GM23248 (cell line): ENCODE results near the gene HSD11B2. TPM values are rescaled to one million over a fixed set of nuclear protein-coding genes. Genes with fewer than 3 reads are reported as not detected.
A peak's percentile ranks its signal among the peaks of the same experiment; 100 is the strongest.

ENCODE experiments used
- DNase-seq: peaks from one replicate; pipeline ENCODE4 v3.0.0-alpha.2; 2015
- H2AFZ ChIP-seq: fragments of 200-600 bp; sonication (generic); 2 replicates; pipeline ENCODE4 v1.6.1; 2016; ENCODE audit warnings: antibody characterized with exemption
- H3F3A ChIP-seq: fragments of 200-600 bp; sonication (generic); 2 replicates; pipeline ENCODE4 v1.6.1; 2016; ENCODE audit warnings: mild to moderate bottlenecking, antibody characterized with exemption, mixed run types; ENCODE audit not compliant: insufficient read depth
- H3K27ac ChIP-seq: fragments of 200-600 bp; sonication (generic); 2 replicates; pipeline ENCODE4 v1.5.1; 2016; ENCODE audit warnings: mild to moderate bottlenecking
- H3K27me3 ChIP-seq: fragments of 200-600 bp; sonication (generic); replicated peaks from 2 replicates; pipeline ENCODE4 v1.6.1; 2016; ENCODE audit warnings: mild to moderate bottlenecking; ENCODE audit not compliant: insufficient read depth
- H3K36me3 ChIP-seq: fragments of 200-600 bp; sonication (generic); 2 replicates; pipeline ENCODE4 v1.6.1; 2016; ENCODE audit warnings: low read depth, mild to moderate bottlenecking
- H3K4me1 ChIP-seq: fragments of 200-600 bp; sonication (generic); 2 replicates; pipeline ENCODE4 v1.6.1; 2016; ENCODE audit warnings: mild to moderate bottlenecking; ENCODE audit not compliant: insufficient read depth
- H3K4me2 ChIP-seq: fragments of 200-600 bp; sonication (generic); one replicate; pipeline ENCODE4 v1.6.1; 2016; ENCODE audit warnings: mild to moderate bottlenecking; ENCODE audit not compliant: unreplicated experiment
- H3K4me3 ChIP-seq: fragments of 200-600 bp; sonication (generic); 2 replicates; pipeline ENCODE4 v1.5.1; 2016; ENCODE audit warnings: mild to moderate bottlenecking
- H3K79me2 ChIP-seq: fragments of 200-600 bp; sonication (generic); 2 replicates; pipeline ENCODE4 v1.6.1; 2016; ENCODE audit warnings: mild to moderate bottlenecking; ENCODE audit not compliant: insufficient read depth
- H3K9ac ChIP-seq: fragments of 200-600 bp; sonication (generic); 2 replicates; pipeline ENCODE4 v1.6.1; 2016; ENCODE audit warnings: mild to moderate bottlenecking
- H3K9me2 ChIP-seq: fragments of 200-600 bp; sonication (generic); 2 replicates; pipeline ENCODE4 v1.6.1; 2016; ENCODE audit warnings: mixed run types, mild to moderate bottlenecking, moderate library complexity; ENCODE audit not compliant: insufficient read depth
- H3K9me3 ChIP-seq: fragments of 200-600 bp; sonication (generic); one replicate; pipeline ENCODE4 v1.6.1; 2017; ENCODE audit warnings: low read depth
- H4K20me1 ChIP-seq: fragments of 200-600 bp; sonication (generic); 2 replicates; pipeline ENCODE4 v1.6.0; 2016; ENCODE audit not compliant: insufficient read depth
- EZH2 ChIP-seq: fragments of 200-600 bp; sonication (generic); IDR thresholded peaks from 2 replicates; pipeline ENCODE4 v1.6.1; 2018; ENCODE audit warnings: antibody characterized with exemption, mild to moderate bottlenecking; ENCODE audit not compliant: insufficient read depth, poor library complexity, severe bottlenecking
- EZH2phosphoT487 ChIP-seq: fragments of 200-600 bp; sonication (generic); IDR thresholded peaks from 2 replicates; pipeline ENCODE4 v1.6.1; 2018; ENCODE audit warnings: antibody characterized with exemption, moderate library complexity, mild to moderate bottlenecking, low read depth; ENCODE audit not compliant: insufficient read depth
- WGBS, 2 experiments: methylation state at CpG; one replicate each; pipeline ENCODE4 v1.1.6; 2015 to 2017; ENCODE audit warnings: low lambda C conversion rate in 2 of 2, low coverage in 1 of 2; ENCODE audit errors: missing lambda C conversion rate in 2 of 2; 5-methylcytosine and 5-hydroxymethylcytosine counted together
- in situ Hi-C: fragments of 300-500 bp; cut with MboI; formaldehyde crosslinking; loops from 2 replicates; pipeline ENCODE4 v1.15.0; 2020
- polyA plus RNA-seq: library from polyadenylated mRNA; unstranded; fragments of >200 nt; fragmentation: Nextera tagmentation; extraction: Ambion mirVana; gene quantifications from 2 replicates; pipeline ENCODE4 v1.2.1, GENCODE V29; 2016
- total RNA-seq: library from RNA; depleted of rRNA; stranded (reverse); fragments of >200 nt; shearing (Covaris generic); gene quantifications from 2 replicates; pipeline ENCODE4 v1.2.3, GENCODE V29; 2014

The HSD11B2 gene
- total and polyA plus RNA-seq, 2 experiments from 2014 or later: 0.36 TPM; not detected in 1

GRCh38 chr16:67445441-67445912 is 14.6 kb downstream of the HSD11B2 start:
- no peaks in the 10 kb centered on the region for H3F3A ChIP-seq
- H3K4me3 ChIP-seq: no peak overlapping the region
- H3K4me2 ChIP-seq: no peak overlapping the region
- peaks cover 43% of the 10 kb centered on the region for H3K79me2 ChIP-seq
- in situ Hi-C loops: no loop called here
- H3K9me2 ChIP-seq: no peaks in the 10 kb centered on the region
- WGBS, 2 experiments: 79 to 90% methylated on average over 3 of the region's 3 CpGs
- no peak overlapping the region for H2AFZ ChIP-seq
- H3K27me3 ChIP-seq: no peaks in the 10 kb centered on the region
- no peaks in the 10 kb centered on the region for H3K9me3 ChIP-seq
- H3K4me1 ChIP-seq: peaks cover 15% of the 10 kb centered on the region
- H3K9ac ChIP-seq: no peak overlapping the region
- no peaks in the 10 kb centered on the region for H4K20me1 ChIP-seq
- H3K36me3 ChIP-seq: no peaks in the 10 kb centered on the region
- no peak for DNase-seq
- no peak for TF ChIP-seq EZH2phosphoT487
- no peak for TF ChIP-seq EZH2
- no peak overlapping the region for H3K27ac ChIP-seq

GRCh38 chr16:67445913-67446907 is 15.3 kb downstream of the HSD11B2 start:
- Histone ChIP-seq H3K4me1 (peaks cover 15% of the 10 kb centered on the region), H3F3A (no peaks in the 10 kb centered on the region), H3K4me3 (no peak overlapping the region), H3K27ac (no peak overlapping the region), H3K9me3 (no peaks in the 10 kb centered on the region), H3K36me3 (no peaks in the 10 kb centered on the region), H2AFZ (no peak overlapping the region), H3K4me2 (no peak overlapping the region), H3K79me2 (peaks cover 45% of the 10 kb centered on the region), H3K27me3 (no peaks in the 10 kb centered on the region), H4K20me1 (no peaks in the 10 kb centered on the region), H3K9ac (no peak overlapping the region), H3K9me2 (no peaks in the 10 kb centered on the region)
- no peak for TF ChIP-seq EZH2
- TF ChIP-seq EZH2phosphoT487: no peak
- WGBS, 2 experiments: 74% methylated on average over 12 of the region's 12 CpGs
- in situ Hi-C loops: no loop called here
- no peak for DNase-seq

- Histone ChIP-seq H3K4me2 (no peak overlapping the region), H3K27ac (no peak overlapping the region), H3K27me3 (no peaks in the 10 kb centered on the region), H3K4me3 (no peak overlapping the region), H3F3A (no peaks in the 10 kb centered on the region), H3K9me2 (no peaks in the 10 kb centered on the region), H3K9ac (no peak overlapping the region), H3K9me3 (no peaks in the 10 kb centered on the region), H3K36me3 (no peaks in the 10 kb centered on the region), H3K79me2 (peaks cover 51% of the 10 kb centered on the region), H2AFZ (no peak overlapping the region), H4K20me1 (no peaks in the 10 kb centered on the region), H3K4me1 (peaks cover 15% of the 10 kb centered on the region)
- DNase-seq: no peak
- TF ChIP-seq EZH2phosphoT487: no peak
- TF ChIP-seq EZH2: no peak
- 65 to 72% methylated on average over 8 of the region's 8 CpGs for WGBS, 2 experiments
- in situ Hi-C loops: no loop called here
Measured at GRCh38 chr16:67446968-67447507, 16.1 kb downstream of the HSD11B2 start.

- H3K36me3 ChIP-seq: no peaks in the 10 kb centered on the region
- no peak overlapping the region for H3K27ac ChIP-seq
- H3K9ac ChIP-seq: no peak overlapping the region
- no peak overlapping the region for H2AFZ ChIP-seq
- peaks cover 56% of the 10 kb centered on the region for H3K79me2 ChIP-seq
- peaks cover 15% of the 10 kb centered on the region for H3K4me1 ChIP-seq
- H3K9me3 ChIP-seq: no peaks in the 10 kb centered on the region
- no peak overlapping the region for H3K4me3 ChIP-seq
- no peak for TF ChIP-seq EZH2phosphoT487
- TF ChIP-seq EZH2: no peak
- H3K4me2 ChIP-seq: no peak overlapping the region
- DNase-seq: peak; percentile 40
- no peaks in the 10 kb centered on the region for H3K9me2 ChIP-seq
- H3F3A ChIP-seq: no peaks in the 10 kb centered on the region
- WGBS, 2 experiments: 54 to 58% methylated on average over 5 to 6 of the region's 6 CpGs
- no peaks in the 10 kb centered on the region for H3K27me3 ChIP-seq
- in situ Hi-C loops: no loop called here
- no peaks in the 10 kb centered on the region for H4K20me1 ChIP-seq
Measured at GRCh38 chr16:67447508-67448076, 16.7 kb downstream of the HSD11B2 start.
